ENCODE measurements around the gene CRYL1. TPM values are rescaled to one million over a fixed set of nuclear protein-coding genes. Genes with fewer than 3 reads are reported as not detected.

CRYL1 gene
- total RNA-seq, 3 donors from 2014 or later (not counting 1 experiment from before 2014, with no cell fraction given), result 13.4 to 15.8 (median 14.9) TPM

DNA sequence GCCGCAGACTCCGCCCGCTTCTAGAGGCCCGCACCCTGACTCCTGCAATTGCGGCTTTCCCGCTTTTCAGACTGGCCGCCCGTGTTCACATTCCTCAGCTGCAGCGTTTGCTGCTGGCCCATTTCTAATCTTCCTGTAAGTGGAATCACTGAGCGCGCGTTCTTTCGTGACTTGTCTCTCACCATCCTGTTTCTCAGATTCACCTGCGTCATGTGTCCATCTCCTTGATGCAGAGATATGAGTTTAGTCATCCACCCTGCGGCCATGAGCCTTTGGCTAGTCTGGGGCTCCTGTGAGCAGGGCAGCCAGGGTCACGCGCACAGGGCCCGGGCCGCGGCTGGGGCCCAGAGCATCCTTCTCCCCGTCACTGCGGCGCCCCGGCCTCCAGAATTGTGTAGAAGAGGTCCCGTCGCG is 110.0 kb downstream of the CRYL1 start:
- peaks cover 33% of the 10 kb centered on the region for H3K4me1 ChIP-seq (ENCODE audit: control insufficient read depth, insufficient read depth, low read length)
- Mint-ChIP-seq H3K4me3 (no peak overlapping the region), H3K36me3 (no peaks in the 10 kb centered on the region), H3K27me3 (ENCODE audit: low read depth in 2 of 2) (peaks cover 4 to 42% of the 10 kb centered on the region in 2 donors), H3K4me1 (peaks cover 32 to 39% of the 10 kb centered on the region in 2 donors), H3K27ac (no peak overlapping the region), H3K9me3 (no peaks in the 10 kb centered on the region)
- no peak for ATAC-seq
- TF ChIP-seq, protein P1, sequence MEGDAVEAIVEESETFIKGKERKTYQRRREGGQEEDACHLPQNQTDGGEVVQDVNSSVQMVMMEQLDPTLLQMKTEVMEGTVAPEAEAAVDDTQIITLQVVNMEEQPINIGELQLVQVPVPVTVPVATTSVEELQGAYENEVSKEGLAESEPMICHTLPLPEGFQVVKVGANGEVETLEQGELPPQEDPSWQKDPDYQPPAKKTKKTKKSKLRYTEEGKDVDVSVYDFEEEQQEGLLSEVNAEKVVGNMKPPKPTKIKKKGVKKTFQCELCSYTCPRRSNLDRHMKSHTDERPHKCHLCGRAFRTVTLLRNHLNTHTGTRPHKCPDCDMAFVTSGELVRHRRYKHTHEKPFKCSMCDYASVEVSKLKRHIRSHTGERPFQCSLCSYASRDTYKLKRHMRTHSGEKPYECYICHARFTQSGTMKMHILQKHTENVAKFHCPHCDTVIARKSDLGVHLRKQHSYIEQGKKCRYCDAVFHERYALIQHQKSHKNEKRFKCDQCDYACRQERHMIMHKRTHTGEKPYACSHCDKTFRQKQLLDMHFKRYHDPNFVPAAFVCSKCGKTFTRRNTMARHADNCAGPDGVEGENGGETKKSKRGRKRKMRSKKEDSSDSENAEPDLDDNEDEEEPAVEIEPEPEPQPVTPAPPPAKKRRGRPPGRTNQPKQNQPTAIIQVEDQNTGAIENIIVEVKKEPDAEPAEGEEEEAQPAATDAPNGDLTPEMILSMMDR (IDR thresholded peaks at IDR 0.05), result no peak
- no peak overlapping the region for H3K27ac ChIP-seq (ENCODE audit: low read length)
- no peaks in the 10 kb centered on the region for H3K9me3 ChIP-seq (ENCODE audit: control insufficient read depth, insufficient read depth, low read length)
- 98% methylated on average over 27 of the region's 27 CpGs for WGBS (ENCODE audit: insufficient coverage)
- intact Hi-C loops (cut with micrococcal nuclease), result no loop called here
- no peak for DNase-seq
- H3K36me3 ChIP-seq (ENCODE audit: control insufficient read depth, insufficient read depth, low read length), result no peaks in the 10 kb centered on the region
- no peak overlapping the region for H3K4me3 ChIP-seq (ENCODE audit: low read length)
- H3K27me3 ChIP-seq (ENCODE audit: control insufficient read depth, insufficient read depth, low read length), result peaks cover 3% of the 10 kb centered on the region

DNA sequence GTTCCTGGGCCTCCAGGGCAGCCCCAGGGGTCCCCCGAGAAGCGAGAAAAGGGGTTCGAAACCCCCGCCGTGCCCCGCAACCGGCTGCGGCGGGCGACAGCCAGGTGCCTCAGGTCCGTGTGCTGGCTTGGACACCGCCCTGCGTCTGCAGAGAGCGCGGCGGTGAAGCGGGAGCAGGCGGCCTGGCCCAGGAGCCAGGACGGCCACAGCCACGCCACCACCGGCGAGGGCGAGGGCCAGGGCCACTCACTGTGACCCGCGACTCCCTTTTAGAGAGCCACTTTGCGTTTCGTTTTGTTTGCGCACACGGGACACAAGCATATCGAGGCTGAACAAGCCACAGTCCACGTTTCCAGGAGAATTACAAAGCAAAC is 110.4 kb downstream of the CRYL1 start:
- WGBS (ENCODE audit: insufficient coverage), result 87% methylated on average over 31 of the region's 31 CpGs
- Mint-ChIP-seq H3K4me3 (no peak overlapping the region), H3K27ac (no peak overlapping the region), H3K36me3 (no peaks in the 10 kb centered on the region), H3K27me3 (ENCODE audit: low read depth in 2 of 2) (peaks cover 4 to 38% of the 10 kb centered on the region in 2 donors), H3K4me1 (peaks cover 31 to 37% of the 10 kb centered on the region in 2 donors), H3K9me3 (no peaks in the 10 kb centered on the region)
- H3K27me3 ChIP-seq (ENCODE audit: control insufficient read depth, insufficient read depth, low read length), result peaks cover 3% of the 10 kb centered on the region
- H3K9me3 ChIP-seq (ENCODE audit: control insufficient read depth, insufficient read depth, low read length), result no peaks in the 10 kb centered on the region
- ATAC-seq, result no peak
- no peaks in the 10 kb centered on the region for H3K36me3 ChIP-seq (ENCODE audit: control insufficient read depth, insufficient read depth, low read length)
- H3K27ac ChIP-seq (ENCODE audit: low read length), result no peak overlapping the region
- DNase-seq, result no peak
- TF ChIP-seq, protein P1 (IDR thresholded peaks at IDR 0.05), result no peak
- intact Hi-C loops (cut with micrococcal nuclease), result no loop called here
- H3K4me3 ChIP-seq (ENCODE audit: low read length), result no peak overlapping the region
- peaks cover 34% of the 10 kb centered on the region for H3K4me1 ChIP-seq (ENCODE audit: control insufficient read depth, insufficient read depth, low read length)

DNA sequence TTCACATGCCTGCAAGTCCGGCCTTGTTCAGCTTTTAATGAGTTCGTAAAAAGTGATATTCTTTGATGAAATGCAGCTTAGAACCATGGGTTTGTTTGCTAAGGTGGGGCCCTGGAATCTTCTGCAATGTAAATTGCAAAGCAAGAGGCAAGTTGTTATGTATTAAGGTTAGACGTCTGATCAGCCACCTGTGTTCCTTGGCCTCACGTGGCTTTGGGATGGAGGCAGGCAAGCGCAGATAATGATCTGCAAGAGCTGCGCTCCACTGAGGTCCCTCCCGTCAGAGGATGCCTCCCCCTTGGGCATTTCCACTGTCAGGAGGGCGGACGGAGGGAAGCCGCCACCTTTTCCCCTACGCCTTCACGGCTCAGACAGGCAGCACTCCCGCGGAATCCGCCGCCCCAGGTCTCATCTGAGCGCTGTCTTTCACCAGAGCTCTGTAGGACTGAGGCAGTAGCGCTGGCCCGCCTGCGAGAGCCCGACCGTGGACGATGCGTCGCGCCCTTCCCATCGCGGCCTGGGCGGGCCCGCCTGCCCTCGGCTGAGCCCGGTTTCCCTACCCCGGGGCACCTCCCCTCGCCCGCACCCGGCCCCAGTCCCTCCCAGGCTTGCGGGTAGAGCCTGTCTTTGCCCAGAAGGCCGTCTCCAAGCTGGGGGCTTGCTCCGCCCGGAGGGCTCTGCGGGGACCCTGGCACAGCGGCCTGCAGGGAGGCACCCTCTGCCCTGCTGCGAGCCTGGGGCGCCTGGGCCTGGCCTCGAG is 110.9 kb downstream of the CRYL1 start:
- intact Hi-C loops (cut with micrococcal nuclease), result no loop called here
- H3K4me1 Mint-ChIP-seq, result peaks cover 26 to 31% of the 10 kb centered on the region in 2 donors
- H3K36me3 ChIP-seq (ENCODE audit: control insufficient read depth, insufficient read depth, low read length), result no peaks in the 10 kb centered on the region
- H3K9me3 Mint-ChIP-seq, result no peaks in the 10 kb centered on the region
- ATAC-seq, result no peak
- peaks cover 3% of the 10 kb centered on the region for H3K27me3 ChIP-seq (ENCODE audit: control insufficient read depth, insufficient read depth, low read length)
- H3K4me3 ChIP-seq (ENCODE audit: low read length), result no peak overlapping the region
- H3K27me3 Mint-ChIP-seq (ENCODE audit: low read depth in 2 of 2), result peaks cover 4 to 32% of the 10 kb centered on the region in 2 donors
- H3K9me3 ChIP-seq (ENCODE audit: control insufficient read depth, insufficient read depth, low read length), result no peaks in the 10 kb centered on the region
- H3K27ac ChIP-seq (ENCODE audit: low read length), result no peak overlapping the region
- H3K36me3 Mint-ChIP-seq, result no peaks in the 10 kb centered on the region
- WGBS (ENCODE audit: insufficient coverage), result 80% methylated on average over 45 of the region's 45 CpGs
- no peak overlapping the region for H3K4me3 Mint-ChIP-seq
- peaks cover 28% of the 10 kb centered on the region for H3K4me1 ChIP-seq (ENCODE audit: control insufficient read depth, insufficient read depth, low read length)
- TF ChIP-seq, protein P1 (IDR thresholded peaks at IDR 0.05), result no peak
- H3K27ac Mint-ChIP-seq, result no peak overlapping the region
- no peak for DNase-seq

Data from natural killer cell (primary cell).